ENCODE results near the gene GDI1. TPM values are rescaled to one million over a fixed set of nuclear protein-coding genes. Genes with fewer than 3 reads are reported as not detected.

Gene GDI1
- total and polyA plus RNA-seq, 12 donors: 85.6 to 287 (median 113) TPM

GRCh38 chrX:154478728-154479622, 42.0 kb downstream of the GDI1 start, which contains the start of gene LAGE3:
LAGE3 (minus strand) TSS chrX:154479281; CDS start chrX:154478915, 366 bp downstream.
- no peaks in the 10 kb centered on the region for H3K4me1 ChIP-seq (replicated peaks in 1 of 2)
- 2 to 50% (median 21%) methylated on average over 9 to 84 of the region's 85 CpGs for WGBS, 4 donors
- peak within 1 kb of the TSS; percentile 38 to 90 (median 78) for H3K27ac ChIP-seq
- DNase-seq: peak; percentile 93 to 96 (median 95)
- peak within 1 kb of the TSS in 2 of 4 donors; percentile 34 to 64 for H3K4me3 ChIP-seq
- H3K36me3 ChIP-seq (replicated peaks in 1 of 2): no peaks in the 10 kb centered on the region
- no peak for TF ChIP-seq CTCF (IDR thresholded peaks at IDR 0.05)
- peak in 1 of 2 donors; percentile 86 for TF ChIP-seq POLR2A (IDR thresholded peaks at IDR 0.05)
- no peaks in the 10 kb centered on the region for H3K9me3 ChIP-seq (replicated peaks in 1 of 3)
- intact Hi-C loops (cut with DNase I): no loop called here
- no peaks in the 10 kb centered on the region for H3K27me3 ChIP-seq

- H3K4me1 ChIP-seq (replicated peaks in 1 of 2): peaks cover 5 to 9% of the 10 kb centered on the region in 2 donors
- no peaks in the 10 kb centered on the region for H3K36me3 ChIP-seq (replicated peaks in 1 of 2)
- 31 to 71% (median 50%) methylated on average over 5 of the region's 5 CpGs for WGBS, 4 donors
- TF ChIP-seq CTCF (IDR thresholded peaks at IDR 0.05) (no peak), POLR2A (IDR thresholded peaks at IDR 0.05) (peak in 1 of 2 donors; percentile 65)
- H3K27me3 ChIP-seq: no peaks in the 10 kb centered on the region
- peak overlapping the region; percentile 17 to 76 (median 53) for H3K27ac ChIP-seq
- peak in 6 of 7 donors; percentile 60 to 81 (median 68) for DNase-seq
- no peak overlapping the region for H3K4me3 ChIP-seq
- intact Hi-C loops (cut with DNase I): no loop called here
- no peaks in the 10 kb centered on the region for H3K9me3 ChIP-seq (replicated peaks in 1 of 3)
These were observed 44.2 kb downstream of the GDI1 start for GRCh38 chrX:154481195-154481594.

GRCh38 chrX:154481911-154482601, 45.1 kb downstream of the GDI1 start:
- 64 to 79% (median 75%) methylated on average over 9 to 14 of the region's 14 CpGs for WGBS, 4 donors
- Histone ChIP-seq H3K27me3 (no peaks in the 10 kb centered on the region), H3K4me1 (replicated peaks in 1 of 2) (peaks cover 5 to 9% of the 10 kb centered on the region in 2 donors), H3K4me3 (no peak overlapping the region), H3K36me3 (replicated peaks in 1 of 2) (no peaks in the 10 kb centered on the region), H3K9me3 (replicated peaks in 1 of 3) (no peaks in the 10 kb centered on the region), H3K27ac (peak overlapping the region in 2 of 5 donors; percentile 45 to 64)
- no peak for TF ChIP-seq POLR2A (IDR thresholded peaks at IDR 0.05)
- TF ChIP-seq CTCF (IDR thresholded peaks at IDR 0.05): no peak
- DNase-seq: peak in 1 of 7 donors; percentile 14
- intact Hi-C loops (cut with DNase I): no loop called here

GRCh38 chrX:154482786-154483185, 45.8 kb downstream of the GDI1 start:
- no peak overlapping the region for H3K27ac ChIP-seq
- H3K4me3 ChIP-seq: no peak overlapping the region
- H3K36me3 ChIP-seq (replicated peaks in 1 of 2): no peaks in the 10 kb centered on the region
- H3K4me1 ChIP-seq (replicated peaks in 1 of 2): peaks cover 5 to 9% of the 10 kb centered on the region in 2 donors
- no peak for TF ChIP-seq POLR2A (IDR thresholded peaks at IDR 0.05)
- no peak for TF ChIP-seq CTCF (IDR thresholded peaks at IDR 0.05)
- no peaks in the 10 kb centered on the region for H3K9me3 ChIP-seq (replicated peaks in 1 of 3)
- DNase-seq: peak in 2 of 7 donors; percentile 10 to 16
- intact Hi-C loops (cut with DNase I): no loop called here
- 40 to 100% (median 80%) methylated on average over 1 to 7 of the region's 7 CpGs for WGBS, 4 donors
- H3K27me3 ChIP-seq: no peaks in the 10 kb centered on the region

Measured in adrenal gland (tissue), 12 donors.